GM21526 (cell line): ENCODE results near the gene CCNY.
"Not testable (repeated sequence)": the region's sequence is repeated elsewhere in the genome, so short reads cannot be mapped to it uniquely, and the experiment has no call there.

ENCODE experiments used
- ATAC-seq: cut with Tn5 transposase; IDR thresholded peaks from one replicate; pipeline ENCODE4 v1.9.1; 2021; ENCODE audit warnings: moderate library complexity; ENCODE audit not compliant: unreplicated experiment, low FRiP score

The CCNY gene

GRCh38 chr10:35506741-35507140 lies 170.4 kb downstream of the CCNY start:
- no peak for ATAC-seq

- no peak for ATAC-seq
These were observed 171.3 kb downstream of the CCNY start for GRCh38 chr10:35507519-35508109.

GRCh38 chr10:35508647-35509046 lies 172.3 kb downstream of the CCNY start:
- no peak for ATAC-seq

- ATAC-seq: no peak
These were observed 174.6 kb downstream of the CCNY start for GRCh38 chr10:35510891-35511290.

- no peak for ATAC-seq
These were observed 175.3 kb downstream of the CCNY start for GRCh38 chr10:35511647-35512046.

- no peak for ATAC-seq
These were observed 179.9 kb downstream of the CCNY start for GRCh38 chr10:35516102-35516670.

- no peak for ATAC-seq
These were observed 181.3 kb downstream of the CCNY start for GRCh38 chr10:35517431-35518181.

- ATAC-seq: not testable (repeated sequence)
These were observed 181.9 kb downstream of the CCNY start for GRCh38 chr10:35518187-35518586.

- ATAC-seq: no peak
These were observed 184.7 kb downstream of the CCNY start for GRCh38 chr10:35520996-35521395.

GRCh38 chr10:35523670-35524225 lies 187.4 kb downstream of the CCNY start:
- no peak for ATAC-seq

- no peak for ATAC-seq
These were observed 190.4 kb downstream of the CCNY start for GRCh38 chr10:35526746-35527145.

GRCh38 chr10:35532141-35532540 lies 195.8 kb downstream of the CCNY start:
- no peak for ATAC-seq

- ATAC-seq: no peak
These were observed 197.3 kb downstream of the CCNY start for GRCh38 chr10:35533565-35533964.

- ATAC-seq: no peak
These were observed 198.8 kb downstream of the CCNY start for GRCh38 chr10:35535136-35535535.

GRCh38 chr10:35536789-35537188 lies 200.5 kb downstream of the CCNY start:
- no peak for ATAC-seq

- ATAC-seq: not testable (repeated sequence)
These were observed 201.6 kb downstream of the CCNY start for GRCh38 chr10:35537925-35538324.

- ATAC-seq: no peak
These were observed 204.2 kb downstream of the CCNY start for GRCh38 chr10:35540296-35541164.

GRCh38 chr10:35541720-35542119 lies 205.4 kb downstream of the CCNY start:
- ATAC-seq: no peak

- ATAC-seq: no peak
These were observed 206.0 kb downstream of the CCNY start for GRCh38 chr10:35542303-35542702.

- ATAC-seq: no peak
These were observed 208.9 kb downstream of the CCNY start for GRCh38 chr10:35545079-35545657.
